Activated effector memory CD4-positive, alpha-beta T cell treated with Interleukin-2 at 50 U/mL for 16 hours (primary cell): Measurements from ENCODE around the gene DGKD.
A peak's percentile ranks its signal among the peaks of the same experiment; 100 is the strongest.

Experiments
- DNase-seq: peaks from one replicate; pipeline ENCODE4 v3.0.0-alpha.2; 2020

Gene DGKD

DNA sequence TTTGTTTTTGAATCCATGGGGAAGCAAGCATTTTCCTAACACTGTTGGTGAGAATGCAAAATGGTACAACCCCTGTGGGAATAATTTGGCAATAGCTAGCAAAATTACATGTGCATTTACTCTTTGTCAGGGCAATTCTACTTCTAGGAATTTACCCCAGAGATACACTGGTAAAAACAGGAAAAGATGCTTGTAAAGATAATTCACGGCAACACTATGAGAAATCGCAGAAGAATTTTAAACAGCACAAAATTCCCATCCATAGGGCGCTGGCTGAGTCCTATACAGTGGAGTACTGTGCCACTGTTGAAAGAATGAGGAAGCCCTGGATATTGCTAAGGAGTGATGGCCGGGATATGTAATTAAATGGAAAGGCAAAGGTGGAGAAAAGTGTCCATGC lies 75.8 kb downstream of the DGKD start:
- DNase-seq, result no peak

DNA sequence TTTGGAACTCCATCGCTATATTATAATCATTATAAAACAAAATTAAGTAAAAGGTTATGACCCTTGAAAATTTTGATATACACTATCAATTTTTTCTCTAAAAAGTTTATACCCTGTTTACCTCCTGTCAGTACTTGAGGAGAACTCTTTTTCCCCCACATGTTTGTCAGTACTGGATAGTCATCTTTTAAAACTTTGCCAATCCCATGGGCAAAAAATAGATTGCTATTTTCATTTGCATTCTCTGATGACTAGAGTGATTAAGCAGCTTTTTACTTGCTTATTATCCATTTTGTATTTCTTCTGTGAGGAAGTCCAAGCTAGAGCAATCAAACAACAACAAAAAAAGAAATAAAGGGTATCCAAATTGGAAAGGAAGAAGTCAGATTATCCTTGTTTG lies 76.4 kb downstream of the DGKD start:
- no peak for DNase-seq

DNA sequence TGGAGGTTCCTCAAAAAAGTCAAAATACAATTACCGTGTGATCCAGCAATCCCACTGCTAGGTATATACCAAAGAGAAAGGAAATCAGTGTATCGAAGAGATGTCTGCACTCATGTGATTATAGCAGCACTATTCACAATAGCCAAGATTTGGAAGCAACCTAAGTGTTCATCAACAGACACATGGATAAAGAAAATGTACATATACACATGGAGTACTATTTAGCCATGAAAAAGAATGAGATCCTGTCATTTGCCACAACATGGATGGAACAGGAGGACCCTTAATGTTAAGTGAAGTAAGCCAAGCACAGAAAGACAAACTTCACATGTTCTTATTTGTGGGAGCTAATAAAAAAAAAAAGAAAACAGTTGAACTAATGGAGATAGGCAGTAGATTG lies 78.7 kb downstream of the DGKD start:
- DNase-seq, result no peak

DNA sequence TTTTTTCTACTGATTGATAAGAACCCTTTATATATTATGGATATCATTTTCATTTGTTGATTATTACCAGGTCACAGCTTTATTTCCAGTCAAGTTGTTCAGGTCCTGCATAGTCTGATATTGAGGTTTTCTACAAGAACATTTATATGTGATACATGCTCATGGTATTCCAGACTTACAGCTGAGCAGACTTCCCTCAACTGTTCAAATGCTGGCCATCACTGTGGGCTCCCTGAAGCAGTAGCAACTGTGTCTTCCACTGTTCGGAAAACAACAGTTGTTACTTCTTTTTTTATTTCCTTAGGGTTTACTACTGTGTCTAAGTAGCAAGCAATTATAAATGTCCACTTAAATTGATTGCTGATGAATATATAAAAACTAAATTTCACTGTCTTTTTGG lies 79.5 kb downstream of the DGKD start:
- DNase-seq, result no peak

DNA sequence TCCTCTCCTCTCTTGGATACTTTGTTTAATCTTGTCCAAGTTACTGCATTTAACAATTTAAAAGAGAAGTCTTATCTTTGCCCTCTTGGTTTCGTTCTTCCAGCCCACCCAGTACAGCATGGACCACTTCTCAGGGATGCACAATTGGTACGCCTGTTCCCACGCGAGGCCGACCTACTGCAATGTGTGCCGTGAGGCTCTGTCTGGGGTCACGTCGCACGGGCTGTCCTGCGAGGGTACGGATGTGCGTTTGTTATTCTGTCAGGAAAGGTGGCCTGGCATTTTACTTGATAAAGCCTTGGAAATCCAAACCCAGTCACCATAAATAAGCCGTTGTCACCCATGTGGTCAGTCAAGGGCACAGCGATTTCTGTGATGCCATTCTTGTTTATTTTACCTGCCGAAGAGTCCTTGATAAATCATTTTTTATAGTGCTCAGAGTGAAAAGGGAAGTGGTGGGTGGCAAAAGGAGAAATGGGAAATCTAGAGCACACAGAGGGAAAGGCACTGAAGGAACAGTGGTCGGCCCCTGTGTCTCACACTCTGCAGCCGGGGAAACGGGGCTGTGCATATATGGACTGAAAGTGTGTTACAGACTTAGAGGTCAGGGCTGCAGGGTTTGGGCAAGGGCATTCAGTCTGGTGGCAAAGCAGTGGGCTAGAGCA lies 80.5 kb downstream of the DGKD start:
- DNase-seq, result no peak

DNA sequence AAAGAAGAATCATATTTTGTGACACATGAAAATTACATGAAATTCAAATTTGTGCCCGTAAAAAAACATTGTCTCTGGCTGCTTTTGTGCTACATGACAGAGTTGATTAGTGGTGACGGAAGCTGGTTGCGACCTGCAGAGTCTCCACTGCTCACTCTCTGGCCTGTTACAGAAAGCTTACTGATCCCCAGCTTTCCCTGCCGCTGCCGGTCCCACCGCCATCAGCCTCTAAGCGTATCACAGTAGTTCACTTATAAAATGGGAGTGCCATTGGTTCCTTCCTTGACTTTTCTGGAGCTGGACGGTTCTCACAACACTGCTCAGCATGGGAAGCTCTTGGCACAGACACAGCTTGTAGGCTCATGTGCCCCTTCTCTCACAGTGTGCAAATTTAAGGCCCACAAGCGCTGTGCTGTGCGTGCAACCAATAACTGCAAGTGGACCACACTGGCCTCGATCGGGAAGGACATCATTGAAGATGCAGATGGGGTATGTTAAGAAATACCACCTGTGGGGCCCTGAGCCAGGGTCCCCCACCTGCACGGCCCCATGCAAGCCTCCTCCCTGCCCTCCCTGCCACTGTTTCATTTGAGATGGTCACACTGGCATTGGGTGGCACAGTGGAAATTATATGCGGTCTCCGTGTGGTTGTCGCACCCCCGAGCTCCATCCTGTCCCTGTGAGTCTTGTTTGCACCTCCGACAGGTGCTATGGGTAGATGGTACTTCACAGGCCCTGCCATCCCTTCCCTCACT lies 81.3 kb downstream of the DGKD start:
- DNase-seq, result no peak

DNA sequence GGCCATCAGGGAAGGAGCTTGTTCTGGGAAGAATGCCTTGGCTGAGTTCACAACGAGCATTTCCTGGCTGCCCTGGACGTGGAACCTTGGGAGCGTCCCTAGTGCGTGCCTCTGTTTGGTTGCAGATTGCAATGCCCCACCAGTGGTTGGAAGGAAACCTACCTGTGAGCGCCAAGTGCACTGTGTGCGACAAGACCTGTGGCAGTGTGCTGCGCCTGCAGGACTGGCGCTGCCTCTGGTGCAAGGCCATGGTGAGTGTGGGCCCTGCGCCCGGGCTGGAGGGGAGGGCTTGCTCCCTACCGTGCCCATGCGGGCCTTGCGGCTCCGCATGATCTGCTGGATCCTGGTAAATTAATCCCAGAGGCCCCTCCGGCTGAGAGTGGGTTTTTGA lies 81.9 kb downstream of the DGKD start:
- DNase-seq, result no peak

DNA sequence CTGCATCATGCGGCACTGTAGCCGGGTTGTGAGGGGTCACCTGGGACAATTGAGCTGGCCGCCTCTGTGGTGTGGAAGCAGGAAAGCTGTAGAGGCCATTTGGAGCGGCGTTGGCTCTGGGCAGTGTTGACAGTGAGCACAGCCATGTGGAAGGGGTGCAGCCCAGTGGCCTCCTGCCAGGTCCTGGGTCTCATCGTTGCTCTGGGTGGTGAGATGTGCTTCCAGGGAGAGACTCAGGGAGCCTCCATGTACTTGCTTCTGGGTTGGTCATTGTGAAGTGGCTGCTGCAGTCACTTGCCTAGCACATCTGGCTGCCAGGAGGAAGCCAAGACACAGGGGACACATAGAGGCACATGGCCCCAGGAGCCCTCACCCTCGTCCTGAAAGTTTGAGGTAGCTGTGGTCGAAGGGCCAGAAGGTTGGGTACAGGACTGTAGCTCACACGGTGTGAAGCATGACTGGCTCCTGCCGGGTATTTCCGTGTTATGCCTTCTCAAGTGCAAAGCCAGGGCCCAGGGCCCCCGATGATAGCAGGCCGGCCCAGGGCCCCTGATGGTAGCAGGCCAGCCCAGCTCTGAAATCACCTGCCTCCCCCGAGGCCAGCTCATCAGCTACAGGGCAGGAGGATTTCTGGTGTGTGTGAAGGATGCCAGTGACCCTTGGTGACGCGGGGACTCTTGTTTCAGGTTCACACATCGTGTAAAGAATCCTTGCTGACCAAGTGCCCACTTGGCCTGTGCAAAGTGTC lies 82.6 kb downstream of the DGKD start:
- no peak for DNase-seq

DNA sequence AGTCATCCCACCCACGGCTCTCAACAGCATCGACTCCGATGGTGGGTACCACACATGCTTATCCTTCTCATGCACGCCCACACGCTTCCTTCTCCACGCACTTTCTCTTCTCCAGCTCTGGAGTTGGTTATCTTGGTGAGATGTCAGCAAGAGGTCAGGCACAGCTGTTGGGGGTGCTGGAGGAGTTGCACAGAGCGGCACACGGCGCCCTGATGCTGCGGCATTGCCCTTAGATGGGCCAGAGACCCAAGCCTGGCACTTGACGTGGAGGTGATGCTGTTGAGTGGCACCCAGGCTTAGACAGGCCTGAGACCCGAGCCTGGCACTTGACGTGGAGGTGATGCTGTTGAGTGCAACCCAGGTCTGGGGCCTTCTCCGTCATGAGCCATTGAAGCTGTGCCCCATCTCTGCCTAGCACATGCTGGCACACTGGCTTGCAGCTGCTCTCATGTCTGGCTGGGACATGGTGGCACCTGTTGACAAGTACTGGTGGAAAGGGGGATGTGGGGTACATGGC lies 83.2 kb downstream of the DGKD start:
- no peak for DNase-seq

DNA sequence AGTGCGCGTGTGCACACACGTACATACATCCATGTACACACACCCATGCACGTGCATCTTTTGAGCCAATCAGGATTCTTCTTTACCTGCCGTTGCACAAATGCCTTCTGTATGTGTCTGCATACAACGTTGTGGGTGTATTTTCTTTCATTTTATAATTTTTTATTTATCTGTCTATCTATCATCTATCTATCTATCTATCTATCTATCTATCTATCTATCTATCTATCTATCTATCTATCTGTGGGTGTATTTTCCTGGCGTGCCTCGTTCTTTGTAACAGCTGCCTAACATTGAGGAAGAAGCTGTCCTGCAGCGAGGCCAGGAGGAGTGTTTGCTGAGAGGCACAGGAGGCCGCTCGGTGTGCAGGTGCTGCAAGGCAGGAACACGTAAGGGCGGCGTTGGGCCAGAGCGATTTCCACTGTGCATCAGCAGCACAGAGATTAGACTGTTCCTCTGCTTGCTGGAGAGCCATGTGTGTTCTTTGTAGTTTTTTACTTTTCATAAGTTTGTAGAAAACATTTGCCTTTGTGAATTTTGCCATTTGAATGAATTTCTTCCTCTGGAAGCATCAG lies 84.4 kb downstream of the DGKD start:
- no peak for DNase-seq

DNA sequence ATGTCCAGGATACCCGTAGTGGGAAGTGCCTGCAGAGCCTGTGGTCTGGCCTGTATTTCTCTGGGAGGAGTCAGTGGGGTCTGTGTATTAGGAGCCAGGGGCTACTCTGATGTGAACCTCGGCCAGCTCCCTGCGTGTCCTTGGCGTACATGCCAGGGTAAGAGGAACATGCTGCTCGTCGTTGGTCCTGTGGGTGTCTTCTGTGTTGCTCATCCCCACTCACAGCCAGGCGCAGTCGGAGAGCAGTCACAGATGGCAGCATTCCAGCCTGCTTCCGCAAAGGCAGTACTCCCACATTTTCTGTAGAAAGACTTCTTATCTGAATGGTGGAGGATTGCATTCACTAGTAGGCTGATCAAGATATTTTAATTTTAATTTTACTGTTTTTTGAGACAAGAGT lies 84.9 kb downstream of the DGKD start:
- DNase-seq, result no peak

DNA sequence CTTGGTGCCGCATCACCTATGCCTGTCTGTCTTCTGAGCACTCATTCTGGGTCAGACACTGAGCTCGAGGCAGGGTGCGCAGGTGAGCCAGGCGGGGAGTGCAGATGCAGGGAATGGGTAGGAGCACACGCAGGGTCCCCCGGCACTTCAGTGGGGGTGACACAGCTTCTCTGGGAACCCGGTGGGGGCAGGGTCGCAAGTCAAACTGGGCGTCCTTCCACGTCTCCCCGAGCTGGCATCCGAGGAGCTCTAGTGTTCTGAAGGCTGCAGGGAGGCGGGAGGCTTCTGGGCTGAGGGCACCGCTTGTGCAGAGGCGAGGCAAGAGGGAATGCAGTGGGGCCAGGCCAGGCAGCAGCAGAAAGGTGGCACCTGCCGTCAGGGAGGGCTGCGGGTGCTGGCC lies 86.0 kb downstream of the DGKD start:
- no peak for DNase-seq

DNA sequence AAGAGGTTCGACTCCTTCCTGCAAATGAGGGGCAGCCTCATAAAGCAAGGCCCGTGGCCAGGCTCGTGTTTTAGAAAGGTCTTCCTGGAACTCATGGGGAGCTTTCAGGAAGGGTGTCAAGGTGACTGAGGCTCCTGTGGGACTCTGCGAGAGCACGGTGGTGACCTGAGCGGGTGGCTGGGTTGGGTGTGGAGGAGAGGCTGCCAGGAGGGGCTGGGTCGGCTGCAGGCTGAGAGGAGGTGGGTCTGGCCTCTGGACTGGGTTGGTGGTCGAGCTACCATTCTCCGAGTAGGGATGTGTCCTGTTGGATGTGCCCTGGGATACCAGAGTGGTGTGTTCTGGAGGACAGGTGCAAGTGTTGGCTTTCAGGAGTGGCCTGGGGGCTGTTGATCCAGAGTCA lies 86.4 kb downstream of the DGKD start:
- DNase-seq, result no peak

DNA sequence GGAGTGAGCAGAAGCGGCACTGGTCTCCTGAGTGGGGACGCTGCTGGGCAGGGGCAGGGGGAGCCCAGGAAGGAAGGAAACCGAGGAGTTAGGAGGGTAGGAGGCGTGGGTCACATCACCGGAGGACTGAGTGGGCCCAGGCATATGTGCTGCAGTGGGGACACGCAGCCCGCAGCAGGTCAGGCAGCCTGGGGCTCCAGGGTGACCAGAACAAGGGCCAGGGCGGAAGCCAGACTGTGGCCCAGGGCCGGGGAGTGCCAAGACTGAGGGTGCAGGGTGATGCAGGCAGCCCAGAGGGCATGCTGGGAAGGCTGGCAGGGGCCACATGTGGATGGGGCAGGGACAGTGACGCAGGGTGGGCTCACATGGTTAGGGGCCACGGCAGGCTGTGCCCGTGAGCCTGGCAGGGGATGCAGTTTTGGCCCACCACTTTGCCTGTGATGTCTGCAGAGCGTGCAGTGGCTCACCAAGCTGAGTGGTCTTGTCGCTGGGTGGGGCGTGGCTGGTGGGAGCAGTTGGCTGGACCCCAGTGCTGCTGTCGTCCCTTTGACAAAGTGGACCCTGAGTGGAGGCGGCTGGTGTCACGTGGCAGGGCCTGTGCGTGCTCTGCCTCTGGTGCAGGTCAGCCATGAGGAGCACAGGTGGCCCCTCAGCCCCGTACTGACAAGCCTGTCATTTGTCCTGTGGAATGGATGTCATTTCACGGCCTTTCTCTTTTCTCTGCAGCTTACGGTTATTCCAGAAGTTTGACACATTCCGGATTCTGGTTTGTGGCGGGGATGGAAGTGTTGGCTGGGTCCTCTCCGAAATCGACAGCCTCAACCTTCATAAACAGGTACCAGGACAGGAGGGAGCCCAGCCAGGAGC lies 87.1 kb downstream of the DGKD start:
- DNase-seq, result no peak

DNA sequence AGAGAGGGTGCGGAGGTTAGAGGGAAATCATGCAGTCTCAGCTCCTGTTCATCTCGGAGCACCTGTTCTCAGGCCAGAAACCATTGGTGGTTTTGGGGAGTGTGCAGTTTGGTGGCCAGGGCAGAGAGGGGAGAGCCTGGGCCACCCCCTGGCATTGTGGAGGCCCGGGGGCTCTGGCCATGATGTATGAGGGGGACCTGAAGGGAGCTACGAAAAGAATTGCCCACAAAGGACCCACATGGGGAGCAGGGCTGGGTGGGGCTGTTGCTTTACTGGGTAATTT lies 87.7 kb downstream of the DGKD start:
- no peak for DNase-seq

DNA sequence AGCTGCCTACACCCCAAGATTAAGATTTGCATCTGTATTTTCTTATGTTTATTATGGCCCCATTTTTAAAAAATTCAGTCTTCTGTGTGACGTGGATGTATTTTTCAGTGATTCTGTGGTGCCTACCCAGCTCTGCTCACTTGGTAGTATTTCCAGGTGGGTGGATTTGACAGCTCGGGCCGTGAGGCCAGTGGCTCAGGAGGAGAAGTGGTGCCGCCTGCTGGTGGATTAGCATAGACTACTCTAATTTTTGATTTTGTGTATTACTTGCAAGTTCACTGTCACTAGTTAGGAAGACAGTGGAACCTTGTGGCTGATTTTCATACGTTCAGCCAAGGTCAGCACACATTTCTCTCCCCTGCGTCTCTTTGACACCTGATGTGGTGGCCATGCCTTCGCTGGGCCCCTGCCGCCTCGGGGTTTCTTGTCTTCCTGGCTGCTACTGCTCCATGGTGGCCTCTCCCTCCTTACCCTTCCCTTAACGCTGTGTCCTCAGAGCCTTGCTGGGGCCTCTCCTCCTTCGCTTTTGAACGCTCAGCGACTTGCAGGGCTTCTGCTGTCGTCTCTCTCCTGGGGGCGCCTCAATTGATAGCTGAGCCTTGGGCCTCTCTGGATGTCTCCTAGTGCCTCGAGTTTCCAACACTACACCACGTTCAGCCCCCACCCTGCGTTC lies 89.4 kb downstream of the DGKD start:
- peak; percentile 71 for DNase-seq

DNA sequence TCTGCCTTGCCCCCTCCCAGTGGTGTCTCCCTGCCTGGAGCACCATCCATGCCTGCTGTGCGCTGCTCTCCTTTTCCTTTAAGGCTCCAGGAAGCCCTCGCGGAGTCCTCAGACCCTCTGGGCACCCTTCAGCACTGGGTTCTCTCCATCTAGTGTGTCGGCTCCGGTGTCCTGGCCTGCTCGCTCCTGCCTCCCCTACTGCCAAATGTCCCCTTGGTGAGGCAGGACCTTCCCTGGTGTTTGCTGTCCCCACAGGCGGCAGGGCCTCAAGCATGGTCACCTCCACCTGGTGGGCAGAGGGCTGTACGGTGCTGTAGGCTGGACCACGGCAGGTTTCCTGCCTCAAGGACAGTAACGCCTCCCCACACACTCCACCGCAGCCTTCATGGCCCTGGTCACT lies 90.2 kb downstream of the DGKD start:
- no peak for DNase-seq

DNA sequence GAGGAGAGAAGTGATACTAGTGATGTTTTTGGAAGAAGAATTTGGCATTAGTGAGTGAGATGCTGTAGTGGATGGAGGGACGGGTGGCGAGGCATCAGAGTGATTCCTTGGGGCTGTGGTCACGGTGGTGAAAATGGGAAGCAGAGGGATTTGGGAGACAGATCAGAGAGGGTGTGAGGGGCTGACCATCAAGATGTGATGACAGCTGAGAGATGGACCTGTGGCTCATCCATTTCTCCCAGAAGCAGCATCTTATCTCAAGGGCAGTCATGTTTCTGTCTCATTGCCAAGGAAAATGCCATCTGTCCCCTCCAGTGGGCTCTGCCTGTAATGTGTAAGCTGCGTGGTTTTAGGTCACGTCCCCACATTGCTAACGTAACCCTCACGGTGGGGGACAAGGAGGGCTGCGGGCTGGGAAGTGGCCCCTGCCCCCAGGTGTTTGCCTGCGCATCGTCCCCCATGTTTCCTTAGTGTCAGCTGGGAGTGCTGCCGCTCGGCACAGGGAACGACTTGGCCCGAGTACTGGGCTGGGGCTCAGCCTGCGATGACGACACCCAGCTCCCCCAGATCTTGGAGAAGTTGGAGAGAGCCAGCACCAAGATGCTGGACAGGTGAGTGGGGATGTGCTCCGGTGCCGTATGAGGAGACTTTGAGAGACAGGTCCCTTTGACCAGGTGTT lies 91.0 kb downstream of the DGKD start:
- no peak for DNase-seq

DNA sequence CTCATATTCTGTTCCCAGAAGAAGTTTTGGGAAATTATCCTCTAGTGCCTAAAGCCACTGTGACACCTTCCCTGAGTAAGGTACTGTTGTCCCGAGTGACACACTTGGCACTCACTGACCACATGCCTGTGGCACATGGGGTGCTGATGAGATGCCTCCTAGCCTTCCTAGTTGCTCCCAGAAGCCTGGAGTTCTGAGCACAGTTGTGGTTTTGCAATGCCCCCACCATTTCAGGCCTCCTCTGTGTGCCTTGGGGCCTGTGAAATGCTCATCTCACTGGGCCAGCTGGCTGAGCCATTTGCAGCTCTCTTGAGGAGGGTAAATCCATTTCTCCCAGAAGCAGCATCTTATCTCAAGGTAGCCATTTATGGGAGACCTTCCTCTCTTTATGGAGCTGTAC lies 91.8 kb downstream of the DGKD start:
- DNase-seq, result no peak

DNA sequence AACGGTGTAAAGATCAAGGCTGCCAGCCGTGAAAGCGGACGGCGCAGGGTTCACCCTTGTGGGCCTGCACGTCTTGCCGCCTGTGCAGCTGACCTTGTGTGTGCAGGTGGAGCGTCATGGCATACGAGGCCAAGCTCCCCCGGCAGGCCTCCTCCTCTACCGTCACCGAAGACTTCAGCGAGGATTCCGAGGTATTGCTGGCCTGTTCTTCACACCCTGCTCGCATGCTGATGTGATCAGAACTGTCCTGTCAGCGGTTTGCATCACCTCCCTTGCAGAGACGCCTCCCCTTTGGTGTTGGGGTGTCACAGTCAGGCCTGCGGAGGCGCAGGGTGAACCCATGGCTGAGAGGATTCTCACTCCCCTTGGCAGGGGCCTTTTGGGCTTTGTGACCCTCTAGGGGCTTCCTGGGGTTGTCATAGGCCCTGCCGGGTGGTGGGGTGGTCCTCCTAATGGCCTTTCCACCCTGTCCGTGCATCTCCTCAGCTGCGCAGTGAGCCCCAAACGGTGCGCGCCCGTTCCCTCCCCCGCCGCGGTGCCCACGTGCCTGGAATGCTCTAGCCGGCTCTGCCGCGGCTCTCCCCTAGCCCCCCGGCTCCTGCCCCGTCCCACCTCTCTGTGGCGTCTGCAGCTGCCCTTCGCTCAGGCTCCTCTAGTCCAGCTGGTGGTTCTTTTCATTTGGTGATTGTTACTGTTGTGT lies 92.5 kb downstream of the DGKD start:
- DNase-seq, result no peak
